PC-9 (cell line): ENCODE data around the gene TEDDM1.

Experiments
- CTCF ChIP-seq: fragments of 200-600 bp; sonication (generic); conservative IDR thresholded peaks from 2 replicates; pipeline ENCODE4 v1.6.1; 2017; ENCODE audit warnings: mixed run types, antibody characterized with exemption, mild to moderate bottlenecking, moderate library complexity
- EZH2 ChIP-seq: fragments of 200-600 bp; sonication (generic); IDR thresholded peaks from 2 replicates; pipeline ENCODE4 v1.8.0; 2017; ENCODE audit warnings: antibody characterized with exemption, low read depth

- TF ChIP-seq CTCF, result no peak
- TF ChIP-seq EZH2, result no peak
Observed at GRCh38 chr1:182387566-182387965, 12.9 kb downstream of the TEDDM1 start.
